ENCODE data around the gene YWHAB. TPM values are rescaled to one million over a fixed set of nuclear protein-coding genes. Genes with fewer than 3 reads are reported as not detected.

Gene YWHAB
- total RNA-seq, 1 donor from 2014 or later = 205 TPM

DNA sequence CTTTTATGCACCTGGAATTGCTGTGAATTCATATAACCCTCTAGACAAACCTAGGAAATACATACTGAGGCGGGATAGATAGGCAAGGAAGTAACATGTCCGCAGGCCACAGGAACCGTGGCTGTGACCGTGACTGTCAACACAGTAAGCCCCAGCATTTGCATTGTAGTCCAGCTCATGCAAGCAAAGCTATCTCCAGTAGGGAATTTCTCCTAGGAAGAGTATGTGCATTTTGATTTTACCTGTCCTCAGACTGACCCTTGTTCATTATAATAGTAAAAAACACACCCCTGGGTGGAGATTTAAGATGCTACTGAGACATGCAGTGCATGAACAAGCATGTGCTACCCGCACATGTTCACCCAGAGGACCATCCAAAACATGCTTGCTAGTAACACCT, 44.7 kb upstream of the YWHAB start:
- TF ChIP-seq, protein P1, sequence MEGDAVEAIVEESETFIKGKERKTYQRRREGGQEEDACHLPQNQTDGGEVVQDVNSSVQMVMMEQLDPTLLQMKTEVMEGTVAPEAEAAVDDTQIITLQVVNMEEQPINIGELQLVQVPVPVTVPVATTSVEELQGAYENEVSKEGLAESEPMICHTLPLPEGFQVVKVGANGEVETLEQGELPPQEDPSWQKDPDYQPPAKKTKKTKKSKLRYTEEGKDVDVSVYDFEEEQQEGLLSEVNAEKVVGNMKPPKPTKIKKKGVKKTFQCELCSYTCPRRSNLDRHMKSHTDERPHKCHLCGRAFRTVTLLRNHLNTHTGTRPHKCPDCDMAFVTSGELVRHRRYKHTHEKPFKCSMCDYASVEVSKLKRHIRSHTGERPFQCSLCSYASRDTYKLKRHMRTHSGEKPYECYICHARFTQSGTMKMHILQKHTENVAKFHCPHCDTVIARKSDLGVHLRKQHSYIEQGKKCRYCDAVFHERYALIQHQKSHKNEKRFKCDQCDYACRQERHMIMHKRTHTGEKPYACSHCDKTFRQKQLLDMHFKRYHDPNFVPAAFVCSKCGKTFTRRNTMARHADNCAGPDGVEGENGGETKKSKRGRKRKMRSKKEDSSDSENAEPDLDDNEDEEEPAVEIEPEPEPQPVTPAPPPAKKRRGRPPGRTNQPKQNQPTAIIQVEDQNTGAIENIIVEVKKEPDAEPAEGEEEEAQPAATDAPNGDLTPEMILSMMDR (IDR thresholded peaks at IDR 0.05) = no peak
- Mint-ChIP-seq H3K27me3 (ENCODE audit: unreplicated experiment) (peaks cover 39% of the 10 kb centered on the region), H3K4me1 (ENCODE audit: unreplicated experiment) (no peaks in the 10 kb centered on the region), H3K9me3 (ENCODE audit: unreplicated experiment) (peaks cover 4% of the 10 kb centered on the region), H3K27ac (ENCODE audit: unreplicated experiment) (no peak overlapping the region), H3K4me3 (ENCODE audit: unreplicated experiment) (no peak overlapping the region), H3K36me3 (ENCODE audit: unreplicated experiment) (no peaks in the 10 kb centered on the region)
- peak; percentile 44 for DNase-seq (ENCODE audit: extremely low spot score, unreplicated experiment)

DNA sequence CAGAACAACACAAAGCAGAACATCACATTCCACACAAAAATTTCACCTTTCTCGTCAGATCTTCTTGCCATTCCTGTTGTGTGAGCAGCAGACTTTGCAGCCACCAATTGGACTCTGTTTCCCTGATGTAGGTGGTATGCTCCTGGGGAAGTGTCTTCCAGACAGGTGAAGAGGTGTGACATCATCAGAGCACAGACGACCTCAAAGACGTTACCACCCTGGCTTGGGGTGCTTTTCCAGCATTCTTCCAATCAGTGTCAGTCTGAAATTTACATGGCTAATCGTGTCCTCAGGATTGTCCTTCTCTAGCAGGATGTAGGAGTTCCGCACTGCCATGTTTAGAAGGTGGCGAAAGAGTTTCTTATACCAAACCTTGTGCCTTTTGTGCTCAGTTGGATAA, 43.5 kb upstream of the YWHAB start:
- no peaks in the 10 kb centered on the region for H3K4me1 Mint-ChIP-seq (ENCODE audit: unreplicated experiment)
- H3K27ac Mint-ChIP-seq (ENCODE audit: unreplicated experiment) = no peak overlapping the region
- peaks cover 48% of the 10 kb centered on the region for H3K27me3 Mint-ChIP-seq (ENCODE audit: unreplicated experiment)
- DNase-seq (ENCODE audit: extremely low spot score, unreplicated experiment) = peak; percentile 25
- TF ChIP-seq, protein P1 (IDR thresholded peaks at IDR 0.05) = no peak
- H3K4me3 Mint-ChIP-seq (ENCODE audit: unreplicated experiment) = no peak overlapping the region
- H3K9me3 Mint-ChIP-seq (ENCODE audit: unreplicated experiment) = peaks cover 4% of the 10 kb centered on the region
- H3K36me3 Mint-ChIP-seq (ENCODE audit: unreplicated experiment) = no peaks in the 10 kb centered on the region

DNA sequence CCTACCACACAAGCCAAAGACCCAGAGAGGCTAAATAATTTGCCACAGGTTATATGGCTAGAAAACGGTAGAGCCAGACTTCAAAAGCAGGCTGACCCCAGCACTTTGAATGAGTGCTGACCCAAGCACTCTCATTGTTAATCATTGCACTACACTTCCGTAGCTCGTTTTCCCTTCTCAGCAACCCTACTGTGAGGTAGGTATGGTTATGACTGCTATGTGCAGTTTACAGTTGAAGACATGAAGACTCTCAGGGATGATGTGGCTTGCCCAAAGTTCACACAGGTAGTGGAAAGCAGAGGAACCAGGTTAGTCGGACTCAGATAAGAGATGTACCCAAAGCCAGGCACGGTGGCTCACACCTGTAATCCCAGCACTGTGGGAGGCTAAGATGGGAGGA, 41.6 kb upstream of the YWHAB start:
- no peaks in the 10 kb centered on the region for H3K4me1 Mint-ChIP-seq (ENCODE audit: unreplicated experiment)
- no peak overlapping the region for H3K27ac Mint-ChIP-seq (ENCODE audit: unreplicated experiment)

DNA sequence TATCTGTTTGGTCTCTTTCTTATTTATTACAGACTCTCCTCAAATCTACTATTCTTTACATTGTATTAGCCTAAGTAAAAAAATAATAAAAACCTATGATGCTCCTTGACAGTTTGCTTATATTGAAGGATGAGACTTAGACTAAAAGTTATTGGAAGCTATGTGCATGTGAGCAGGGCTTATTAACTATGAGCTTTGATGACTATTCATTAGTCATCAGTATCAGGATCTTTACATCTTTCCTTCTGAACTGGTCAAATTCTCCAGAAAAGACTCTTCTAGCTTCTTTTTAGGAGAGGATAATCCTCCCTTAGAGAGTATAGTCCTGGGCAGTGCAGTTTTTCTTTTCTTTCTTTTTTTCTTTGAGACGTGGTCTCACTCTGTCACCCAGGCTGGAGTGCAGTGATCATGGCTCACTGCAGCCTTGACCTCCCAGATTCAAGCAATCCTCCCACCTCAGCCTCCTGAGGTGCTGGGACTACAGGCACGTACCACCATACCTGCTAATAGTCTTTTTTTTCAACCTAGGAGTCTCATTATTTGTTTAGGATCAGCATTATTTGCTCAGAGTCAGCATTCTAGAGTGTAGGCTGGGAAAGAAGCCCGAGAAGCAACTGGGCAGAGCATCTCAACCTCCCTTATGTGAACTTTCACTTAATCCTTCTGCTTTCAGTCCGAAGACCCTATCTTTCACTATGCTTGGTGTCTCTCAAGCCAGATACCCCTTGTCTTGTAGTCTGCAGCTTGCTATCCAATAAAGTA, 37.1 kb upstream of the YWHAB start:
- TF ChIP-seq, protein P1 (IDR thresholded peaks at IDR 0.05) = no peak
- no peak overlapping the region for H3K27ac Mint-ChIP-seq (ENCODE audit: unreplicated experiment)
- H3K4me1 Mint-ChIP-seq (ENCODE audit: unreplicated experiment) = no peaks in the 10 kb centered on the region

More for the DNA sequence above, 41.6 kb upstream of the YWHAB start:
- Mint-ChIP-seq H3K36me3 (ENCODE audit: unreplicated experiment) (no peaks in the 10 kb centered on the region), H3K4me3 (ENCODE audit: unreplicated experiment) (no peak overlapping the region), H3K9me3 (ENCODE audit: unreplicated experiment) (peaks cover 4% of the 10 kb centered on the region), H3K27me3 (ENCODE audit: unreplicated experiment) (peaks cover 53% of the 10 kb centered on the region)
- TF ChIP-seq, protein P1 (IDR thresholded peaks at IDR 0.05) = no peak
- DNase-seq (ENCODE audit: extremely low spot score, unreplicated experiment) = peak; percentile 27

DNA sequence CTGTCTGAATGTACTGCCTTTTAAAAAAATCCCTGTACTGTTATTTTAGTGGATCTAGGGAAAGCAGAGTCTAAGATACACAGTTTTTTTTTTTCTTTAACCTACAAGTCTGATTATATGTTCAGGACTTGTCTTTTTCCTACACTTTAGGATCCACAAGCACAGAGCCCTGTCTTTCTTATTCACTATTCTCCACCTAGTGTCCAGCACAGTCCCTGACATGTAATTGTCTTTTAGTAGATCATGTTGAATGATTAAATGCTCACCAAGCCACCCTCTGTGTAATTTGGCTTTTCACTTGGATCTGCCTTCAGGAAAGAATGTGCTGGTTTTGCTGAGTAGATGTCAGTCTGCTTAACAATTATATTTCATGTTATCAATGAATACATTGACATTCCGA, 35.8 kb upstream of the YWHAB start:
- peaks cover 58% of the 10 kb centered on the region for H3K27me3 Mint-ChIP-seq (ENCODE audit: unreplicated experiment)
- H3K4me3 Mint-ChIP-seq (ENCODE audit: unreplicated experiment) = no peak overlapping the region
- no peaks in the 10 kb centered on the region for H3K4me1 Mint-ChIP-seq (ENCODE audit: unreplicated experiment)
- TF ChIP-seq, protein P1 (IDR thresholded peaks at IDR 0.05) = no peak
- no peak overlapping the region for H3K27ac Mint-ChIP-seq (ENCODE audit: unreplicated experiment)
- no peaks in the 10 kb centered on the region for H3K36me3 Mint-ChIP-seq (ENCODE audit: unreplicated experiment)
- H3K9me3 Mint-ChIP-seq (ENCODE audit: unreplicated experiment) = no peaks in the 10 kb centered on the region
- no peak for DNase-seq (ENCODE audit: extremely low spot score, unreplicated experiment)

More for the DNA sequence above, 37.1 kb upstream of the YWHAB start:
- peak; percentile 2 for DNase-seq (ENCODE audit: extremely low spot score, unreplicated experiment)
- Mint-ChIP-seq H3K9me3 (ENCODE audit: unreplicated experiment) (no peaks in the 10 kb centered on the region), H3K36me3 (ENCODE audit: unreplicated experiment) (no peaks in the 10 kb centered on the region), H3K27me3 (ENCODE audit: unreplicated experiment) (peaks cover 50% of the 10 kb centered on the region), H3K4me3 (ENCODE audit: unreplicated experiment) (no peak overlapping the region)
